Endothelial cell (in vitro differentiated cells): ENCODE measurements around the gene PTPN6. TPM values are rescaled to one million over a fixed set of nuclear protein-coding genes. Genes with fewer than 3 reads are reported as not detected.

Experiments
- DNase-seq: peaks from one replicate; pipeline ENCODE4 v3.0.0; 2021; ENCODE audit warnings: low spot score
- H3K27ac Mint-ChIP-seq: one replicate; pipeline ENCODE4 v1.8.0; 2021; ENCODE audit warnings: mixed read lengths, inconsistent platforms; ENCODE audit not compliant: unreplicated experiment
- H3K27me3 Mint-ChIP-seq: one replicate; pipeline ENCODE4 v1.8.0; 2021; ENCODE audit warnings: mild to moderate bottlenecking, moderate library complexity, mixed read lengths, inconsistent platforms; ENCODE audit not compliant: unreplicated experiment
- H3K36me3 Mint-ChIP-seq: one replicate; pipeline ENCODE4 v1.8.0; 2021; ENCODE audit warnings: mild to moderate bottlenecking, low read depth, mixed read lengths, inconsistent platforms; ENCODE audit not compliant: unreplicated experiment
- H3K4me1 Mint-ChIP-seq: one replicate; pipeline ENCODE4 v1.8.0; 2021; ENCODE audit warnings: mild to moderate bottlenecking, mixed read lengths, inconsistent platforms; ENCODE audit not compliant: unreplicated experiment
- H3K4me3 Mint-ChIP-seq: one replicate; pipeline ENCODE4 v1.8.0; 2021; ENCODE audit warnings: mild to moderate bottlenecking, mixed read lengths, inconsistent platforms; ENCODE audit not compliant: unreplicated experiment
- H3K9me3 Mint-ChIP-seq: one replicate; pipeline ENCODE4 v1.8.0; 2021; ENCODE audit warnings: mixed read lengths, inconsistent platforms; ENCODE audit not compliant: unreplicated experiment
- microRNA-seq: library from miRNA; unstranded; fragments of <30 nt; microRNA quantifications from one replicate; pipeline ENCODE4, GENCODE V29; 2020; ENCODE audit not compliant: unreplicated experiment
- total RNA-seq: library from RNA; stranded (reverse); fragmentation: NEBNext Ultra II Directional; extraction: Animal tissue kit (Norgen Biotek cat#: 25700); gene quantifications from one replicate; pipeline ENCODE4 v1.2.1, GENCODE V29; 2021; ENCODE audit not compliant: unreplicated experiment
- TF ChIP-seq, protein P1 (sequence below): fragments of 200-600 bp; sonication (generic); IDR thresholded peaks from one replicate; pipeline ENCODE4 v1.5.0; 2021; ENCODE audit warnings: antibody characterized with exemption; ENCODE audit not compliant: unreplicated experiment

The PTPN6 gene
- total RNA-seq, 1 donor from 2014 or later, result 22.1 TPM

DNA sequence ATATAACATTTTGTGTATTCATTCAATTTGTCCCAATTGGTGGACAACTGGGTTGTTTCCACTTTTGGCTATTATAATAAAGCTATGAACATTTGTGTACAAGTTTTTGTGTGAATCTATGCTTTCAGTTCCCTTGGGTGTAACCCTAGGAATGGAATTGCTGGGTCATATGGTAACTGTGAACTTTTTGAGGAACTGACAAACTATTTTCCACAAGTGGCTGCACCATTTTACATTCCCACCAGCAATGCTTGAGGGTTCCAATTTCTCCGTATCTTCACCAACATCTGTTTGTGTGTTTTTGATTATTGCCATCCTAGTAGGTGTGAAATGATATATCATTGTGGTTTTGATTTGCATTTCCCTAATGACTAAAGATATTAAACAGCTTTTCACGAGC lies 54.2 kb downstream of the PTPN6 start:
- Mint-ChIP-seq H3K4me3 (no peak overlapping the region), H3K4me1 (no peaks in the 10 kb centered on the region), H3K27me3 (peaks cover 2% of the 10 kb centered on the region), H3K27ac (no peak overlapping the region), H3K9me3 (no peaks in the 10 kb centered on the region), H3K36me3 (no peaks in the 10 kb centered on the region)
- no peak for DNase-seq
- TF ChIP-seq, protein P1, sequence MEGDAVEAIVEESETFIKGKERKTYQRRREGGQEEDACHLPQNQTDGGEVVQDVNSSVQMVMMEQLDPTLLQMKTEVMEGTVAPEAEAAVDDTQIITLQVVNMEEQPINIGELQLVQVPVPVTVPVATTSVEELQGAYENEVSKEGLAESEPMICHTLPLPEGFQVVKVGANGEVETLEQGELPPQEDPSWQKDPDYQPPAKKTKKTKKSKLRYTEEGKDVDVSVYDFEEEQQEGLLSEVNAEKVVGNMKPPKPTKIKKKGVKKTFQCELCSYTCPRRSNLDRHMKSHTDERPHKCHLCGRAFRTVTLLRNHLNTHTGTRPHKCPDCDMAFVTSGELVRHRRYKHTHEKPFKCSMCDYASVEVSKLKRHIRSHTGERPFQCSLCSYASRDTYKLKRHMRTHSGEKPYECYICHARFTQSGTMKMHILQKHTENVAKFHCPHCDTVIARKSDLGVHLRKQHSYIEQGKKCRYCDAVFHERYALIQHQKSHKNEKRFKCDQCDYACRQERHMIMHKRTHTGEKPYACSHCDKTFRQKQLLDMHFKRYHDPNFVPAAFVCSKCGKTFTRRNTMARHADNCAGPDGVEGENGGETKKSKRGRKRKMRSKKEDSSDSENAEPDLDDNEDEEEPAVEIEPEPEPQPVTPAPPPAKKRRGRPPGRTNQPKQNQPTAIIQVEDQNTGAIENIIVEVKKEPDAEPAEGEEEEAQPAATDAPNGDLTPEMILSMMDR, result no peak

DNA sequence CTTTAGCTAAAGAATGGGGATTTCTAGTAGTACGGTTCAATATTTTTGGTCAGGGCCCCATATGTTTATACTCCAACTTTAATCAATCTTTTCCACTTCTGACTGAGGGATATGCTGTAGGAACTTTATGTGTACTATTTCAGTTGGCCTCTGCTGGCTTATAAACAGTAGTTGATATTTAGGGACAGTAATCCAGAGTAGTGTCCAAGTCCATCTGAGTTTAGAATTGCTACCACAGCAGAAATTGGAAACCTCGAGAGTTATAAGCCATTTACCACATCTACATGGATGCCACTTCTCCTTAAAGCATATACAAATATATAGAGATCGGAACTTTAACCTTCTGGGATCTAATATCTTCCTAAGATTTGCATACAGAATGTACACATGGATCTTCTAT lies 55.5 kb downstream of the PTPN6 start:
- TF ChIP-seq, protein P1, result no peak
- no peaks in the 10 kb centered on the region for H3K9me3 Mint-ChIP-seq
- H3K4me1 Mint-ChIP-seq, result no peaks in the 10 kb centered on the region
- H3K27ac Mint-ChIP-seq, result no peak overlapping the region
- H3K4me3 Mint-ChIP-seq, result no peak overlapping the region
- H3K27me3 Mint-ChIP-seq, result no peaks in the 10 kb centered on the region
- DNase-seq, result no peak
- H3K36me3 Mint-ChIP-seq, result no peaks in the 10 kb centered on the region

DNA sequence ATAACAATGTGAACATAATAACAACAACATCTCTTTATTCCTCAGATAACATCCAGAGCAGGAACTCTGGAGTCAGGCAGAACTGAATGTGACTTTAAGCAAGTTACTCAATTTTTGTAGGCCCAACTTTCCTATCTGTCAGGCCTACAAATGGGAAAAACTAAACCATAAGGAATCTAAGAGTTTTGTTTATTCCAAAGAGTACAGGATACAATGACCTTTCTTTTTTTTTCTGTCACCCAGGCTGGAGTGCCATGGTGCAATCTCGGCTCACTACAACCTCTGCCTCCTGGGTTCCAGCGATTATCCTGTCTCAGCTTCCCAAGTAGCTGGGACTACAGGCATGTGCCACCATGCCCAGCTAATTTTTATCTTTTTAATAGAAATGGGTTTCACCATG lies 57.7 kb downstream of the PTPN6 start:
- H3K4me3 Mint-ChIP-seq, result no peak overlapping the region
- peaks cover 9% of the 10 kb centered on the region for H3K36me3 Mint-ChIP-seq
- no peaks in the 10 kb centered on the region for H3K9me3 Mint-ChIP-seq
- H3K4me1 Mint-ChIP-seq, result peaks cover 4% of the 10 kb centered on the region
- H3K27ac Mint-ChIP-seq, result no peak overlapping the region
- DNase-seq, result no peak
- H3K27me3 Mint-ChIP-seq, result no peaks in the 10 kb centered on the region
- TF ChIP-seq, protein P1, result no peak

DNA sequence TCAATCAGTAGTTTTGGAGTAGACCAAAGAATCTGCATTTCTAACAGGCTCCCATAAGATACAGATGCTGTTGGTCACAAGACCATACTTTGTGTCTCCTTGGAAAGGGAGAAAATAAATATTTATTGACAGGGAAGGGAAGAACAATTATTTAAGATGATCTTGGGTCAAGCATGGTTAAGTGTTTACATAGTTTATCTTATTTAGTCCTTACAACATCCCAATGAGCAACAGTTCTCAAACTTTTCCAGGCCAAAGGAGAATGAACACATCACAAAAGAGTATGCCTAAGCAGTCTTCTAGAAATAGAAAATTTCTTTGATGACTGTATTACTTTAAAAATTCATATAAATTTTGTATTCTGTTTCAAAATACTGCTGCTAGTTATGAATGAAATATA lies 58.4 kb downstream of the PTPN6 start:
- H3K27ac Mint-ChIP-seq, result no peak overlapping the region
- TF ChIP-seq, protein P1, result no peak
- no peak for DNase-seq
- no peaks in the 10 kb centered on the region for H3K9me3 Mint-ChIP-seq
- H3K36me3 Mint-ChIP-seq, result peaks cover 9% of the 10 kb centered on the region
- no peaks in the 10 kb centered on the region for H3K27me3 Mint-ChIP-seq
- no peak overlapping the region for H3K4me3 Mint-ChIP-seq
- H3K4me1 Mint-ChIP-seq, result peaks cover 4% of the 10 kb centered on the region

Small RNAs within 50 kb of the gene (microRNA-seq; reads per million reads assigned to microRNA genes)
- gene MIR141 (278 reads per million, percentile 88 among the genes with 10 or more reads in this experiment), gene MIR200C (7,063 reads per million, percentile 98 among the genes with 10 or more reads in this experiment)

Other genes starting within 250 kb of the PTPN6 start
- 25.1 TPM for gene COPS7A, start 227.3 kb upstream of the PTPN6 start, total RNA-seq
- gene MLF2, start 198.2 kb upstream of the PTPN6 start, total RNA-seq, result 118 TPM
- gene PTMS, start 185.0 kb upstream of the PTPN6 start, total RNA-seq, result 864 TPM
- 7.6 TPM for gene LAG3, start 178.8 kb upstream of the PTPN6 start, total RNA-seq
- gene CD4, start 161.8 kb upstream of the PTPN6 start, total RNA-seq, result 4.7 TPM
- 52.7 TPM for gene GPR162, start 129.5 kb upstream of the PTPN6 start, total RNA-seq
- 48.8 TPM for gene P3H3, start 122.9 kb upstream of the PTPN6 start, total RNA-seq
- 9.0 TPM for gene GNB3, start 110.4 kb upstream of the PTPN6 start, total RNA-seq
- 6.2 TPM for gene CDCA3, start 100.1 kb upstream of the PTPN6 start, total RNA-seq
- gene USP5, start 99.2 kb upstream of the PTPN6 start, total RNA-seq, result 119 TPM
- gene TPI1, start 83.8 kb upstream of the PTPN6 start, total RNA-seq, result 356 TPM
- gene SPSB2, start 78.1 kb upstream of the PTPN6 start, total RNA-seq, result 6.7 TPM
- gene LRRC23, start 46.5 kb upstream of the PTPN6 start, total RNA-seq, result 5.7 TPM
- 5.3 TPM for gene ENO2, start 36.8 kb upstream of the PTPN6 start, total RNA-seq
- 144 TPM for gene ATN1, start 23.4 kb upstream of the PTPN6 start, total RNA-seq
- not detected for gene RNU7-1, start 7.5 kb upstream of the PTPN6 start, total RNA-seq
- gene C12orf57, start 7.3 kb upstream of the PTPN6 start, total RNA-seq, result 225 TPM
- 288 TPM for gene PHB2, start 19.3 kb downstream of the PTPN6 start, total RNA-seq
- gene EMG1, start 19.6 kb downstream of the PTPN6 start, total RNA-seq, result 37.3 TPM
- gene LPCAT3, start 67.1 kb downstream of the PTPN6 start, total RNA-seq, result 40.2 TPM
- 5.8 TPM for gene C1S, start 109.4 kb downstream of the PTPN6 start, total RNA-seq
- 1.4 TPM for gene C1R, start 141.1 kb downstream of the PTPN6 start, total RNA-seq
- 62.3 TPM for gene C1RL, start 157.9 kb downstream of the PTPN6 start, total RNA-seq
- 1.0 TPM for gene RBP5, start 177.5 kb downstream of the PTPN6 start, total RNA-seq
- gene CLSTN3, start 179.0 kb downstream of the PTPN6 start, total RNA-seq, result 134 TPM
- gene PEX5, start 238.3 kb downstream of the PTPN6 start, total RNA-seq, result 22.2 TPM